ENCODE results near the gene CDC42EP4.

- TF ChIP-seq ESRRG (CRISPR knock-in tag; IDR thresholded peaks at IDR 0.05) (no peak), POU6F1 (CRISPR knock-in tag; IDR thresholded peaks at IDR 0.05; ENCODE audit: borderline replicate concordance, low read depth) (no peak), RARB (CRISPR knock-in tag; IDR thresholded peaks at IDR 0.05) (no peak)
Measured at GRCh38 chr17:73315471-73315870, 3.7 kb upstream of the CDC42EP4 start.

All from SK-N-SH treated with all-trans-retinoic acid at 6 μM for 48 hours (cell line).